Activated T-cell treated with anti-CD3 and anti-CD28 coated beads for 4 hours (primary cell): Measurements from ENCODE around the gene MRPL46.

ENCODE experiments used
- DNase-seq: peaks from one replicate; pipeline ENCODE4 v3.0.0-alpha.2; 2020

MRPL46 gene

GRCh38 chr15:88467073-88467934, at the start of gene MRPL46, which contains the start of gene MRPS11:
Gene MRPL46, minus strand, starts transcription at chr15:88467388. Its CDS starts 11 bp downstream, at chr15:88467377.
Gene MRPS11, plus strand, starts transcription at chr15:88467708. Its CDS starts 10 bp downstream, at chr15:88467718.
- peak; percentile 89 for DNase-seq

- DNase-seq, result no peak
Observed at GRCh38 chr15:88513195-88513594, 46.0 kb upstream of the MRPL46 start.

GRCh38 chr15:88512601-88513000, 45.4 kb upstream of the MRPL46 start:
- DNase-seq, result no peak

GRCh38 chr15:88512078-88512477, 44.9 kb upstream of the MRPL46 start:
- no peak for DNase-seq

- DNase-seq, result no peak
Observed at GRCh38 chr15:88511161-88511560, 44.0 kb upstream of the MRPL46 start.

- no peak for DNase-seq
Observed at GRCh38 chr15:88509964-88510363, 42.8 kb upstream of the MRPL46 start.

GRCh38 chr15:88509321-88509720, 42.1 kb upstream of the MRPL46 start:
- DNase-seq, result no peak

- DNase-seq, result no peak
Observed at GRCh38 chr15:88506628-88507027, 39.4 kb upstream of the MRPL46 start.

GRCh38 chr15:88505721-88506120, 38.5 kb upstream of the MRPL46 start:
- DNase-seq, result no peak

GRCh38 chr15:88504445-88504844, 37.3 kb upstream of the MRPL46 start:
- DNase-seq, result no peak

GRCh38 chr15:88498996-88499395, 31.8 kb upstream of the MRPL46 start:
- no peak for DNase-seq

GRCh38 chr15:88497109-88497765, 30.0 kb upstream of the MRPL46 start:
- no peak for DNase-seq

GRCh38 chr15:88493844-88494243, 26.7 kb upstream of the MRPL46 start:
- DNase-seq, result no peak

GRCh38 chr15:88491158-88491557, 24.0 kb upstream of the MRPL46 start:
- no peak for DNase-seq

- no peak for DNase-seq
Observed at GRCh38 chr15:88490036-88490435, 22.8 kb upstream of the MRPL46 start.

- no peak for DNase-seq
Observed at GRCh38 chr15:88489321-88489720, 22.1 kb upstream of the MRPL46 start.

GRCh38 chr15:88487796-88488523, 20.8 kb upstream of the MRPL46 start:
- DNase-seq, result no peak

GRCh38 chr15:88487178-88487795, 20.1 kb upstream of the MRPL46 start:
- no peak for DNase-seq

- no peak for DNase-seq
Observed at GRCh38 chr15:88484682-88485331, 17.6 kb upstream of the MRPL46 start.

- DNase-seq, result no peak
Observed at GRCh38 chr15:88482263-88482662, 15.1 kb upstream of the MRPL46 start.

GRCh38 chr15:88480981-88481380, 13.8 kb upstream of the MRPL46 start:
- DNase-seq, result no peak

GRCh38 chr15:88479169-88479568, 12.0 kb upstream of the MRPL46 start:
- DNase-seq, result no peak
